Mucosa of descending colon (tissue), 3 donors: Measurements from ENCODE around the gene PAQR5. TPM values are rescaled to one million over a fixed set of nuclear protein-coding genes. Genes with fewer than 3 reads are reported as not detected.

ENCODE experiments used
- ATAC-seq: fragments of 200-7000 bp; cut with Tn5 transposase; one replicate; pipeline ENCODE4 v1.9.1; 2020; ENCODE audit warnings: mild to moderate bottlenecking, moderate library complexity
- DNase-seq, 3 donors: peaks; one replicate each; pipeline ENCODE4 v3.0.0-alpha.2; 2020
- H3K36me3 ChIP-seq: fragments of 200-600 bp; one replicate; pipeline ENCODE4 v1.8.0; 2021; ENCODE audit warnings: low read depth, mild to moderate bottlenecking
- H3K4me1 ChIP-seq: fragments of 200-600 bp; one replicate; pipeline ENCODE4 v1.8.0; 2021; ENCODE audit warnings: low read depth, mild to moderate bottlenecking
- H3K4me3 ChIP-seq: fragments of 200-600 bp; one replicate; pipeline ENCODE4 v1.8.0; 2021; ENCODE audit warnings: mild to moderate bottlenecking
- H3K9me3 ChIP-seq: fragments of 200-600 bp; one replicate; pipeline ENCODE4 v1.8.0; 2021; ENCODE audit warnings: mild to moderate bottlenecking
- CTCF ChIP-seq: fragments of 200-600 bp; IDR thresholded peaks from one replicate; pipeline ENCODE4 v1.8.0; 2022; ENCODE audit warnings: antibody characterized with exemption, mild to moderate bottlenecking
- intact Hi-C, 2 donors: fragments of 100-400 bp; cut with DNase I in 1 of 2; cut with micrococcal nuclease in 1 of 2; formaldehyde crosslinking; loops; one replicate each; pipeline versions ENCODE4 v1.11.0 to v1.11.1; 2022; cut with DNase I, micrococcal nuclease
- total RNA-seq, 3 donors: library from RNA; stranded (reverse); fragmentation: NEBNext Ultra II Directional in 2 of 3; extraction: Animal tissue kit (Norgen Biotek cat#: 25700) in 2 of 3; gene quantifications; one replicate each; pipeline versions ENCODE4 v1.2.1 to v1.2.4, GENCODE V29; 2021 to 2023
- donor health status: DM: no; HTN: no; CAD: no; lungs with moderate emphysema.
- donor health status: DM: no; HTN: no; CAD: no.
- donor health status: DM: no; HTN: yes; CAD: no.

PAQR5 gene
- total RNA-seq, 3 donors from 2014 or later: 27.7 to 82.6 (median 37.7) TPM

GRCh38 chr15:69280783-69281182, 17.9 kb upstream of the PAQR5 start:
- no peaks in the 10 kb centered on the region for H3K36me3 ChIP-seq
- ATAC-seq (no peak), DNase-seq (no peak)
- H3K4me1 ChIP-seq: no peaks in the 10 kb centered on the region
- intact Hi-C loops: no loop called here
- no peak for TF ChIP-seq CTCF
- H3K4me3 ChIP-seq: no peak overlapping the region
- no peaks in the 10 kb centered on the region for H3K9me3 ChIP-seq

- no peak for TF ChIP-seq CTCF
- ATAC-seq: no peak
- Histone ChIP-seq H3K9me3 (no peaks in the 10 kb centered on the region), H3K4me1 (no peaks in the 10 kb centered on the region), H3K36me3 (no peaks in the 10 kb centered on the region), H3K4me3 (no peak overlapping the region)
- intact Hi-C loops: no loop called here
- no peak for DNase-seq
These were observed 16.5 kb upstream of the PAQR5 start for GRCh38 chr15:69282104-69282743.

GRCh38 chr15:69285834-69286233, 12.9 kb upstream of the PAQR5 start:
- TF ChIP-seq CTCF: no peak
- Histone ChIP-seq H3K4me1 (peaks cover 14% of the 10 kb centered on the region), H3K9me3 (no peaks in the 10 kb centered on the region), H3K4me3 (no peak overlapping the region), H3K36me3 (no peaks in the 10 kb centered on the region)
- no peak for DNase-seq
- intact Hi-C loops: no loop called here
- no peak for ATAC-seq

GRCh38 chr15:69288011-69288410, 10.7 kb upstream of the PAQR5 start:
- Histone ChIP-seq H3K4me1 (peaks cover 16% of the 10 kb centered on the region), H3K9me3 (no peaks in the 10 kb centered on the region), H3K4me3 (no peak overlapping the region), H3K36me3 (no peaks in the 10 kb centered on the region)
- DNase-seq (no peak), ATAC-seq (no peak)
- no peak for TF ChIP-seq CTCF
- intact Hi-C loops: no loop called here

GRCh38 chr15:69288531-69289341, 10.0 kb upstream of the PAQR5 start:
- no peak for DNase-seq
- no peak for ATAC-seq
- Histone ChIP-seq H3K36me3 (no peaks in the 10 kb centered on the region), H3K4me3 (no peak overlapping the region), H3K9me3 (no peaks in the 10 kb centered on the region), H3K4me1 (peaks cover 16% of the 10 kb centered on the region)
- intact Hi-C loops: no loop called here
- no peak for TF ChIP-seq CTCF
